HepG2 (cell line): Measurements from ENCODE around the gene BICDL2. TPM values are rescaled to one million over a fixed set of nuclear protein-coding genes. Genes with fewer than 3 reads are reported as not detected.

Source experiments
- CAMTA2 ChIP-seq: sonication (generic); formaldehyde crosslinking; IDR thresholded peaks from 2 replicates; pipeline ENCODE4 v1.4.0; 2020; ENCODE audit warnings: mild to moderate bottlenecking, missing genetic modification reagents, borderline replicate concordance
- CBFB ChIP-seq: sonication (generic); formaldehyde crosslinking; IDR thresholded peaks from 2 replicates; pipeline ENCODE4 v1.4.0; 2020; ENCODE audit warnings: missing genetic modification reagents
- DNMT3B ChIP-seq: conservative IDR thresholded peaks from 2 replicates; pipeline ENCODE4 v1.6.1; 2016; ENCODE audit warnings: missing biosample characterization, control low read depth
- EZH2 ChIP-seq: conservative IDR thresholded peaks from 2 replicates; pipeline ENCODE4 v1.6.1; 2012; ENCODE audit warnings: mild to moderate bottlenecking, low read depth, low read length, moderate library complexity
- FOSL1 ChIP-seq: sonication (generic); formaldehyde crosslinking; IDR thresholded peaks from 2 replicates; pipeline ENCODE4 v1.9.0; 2021; ENCODE audit warnings: missing genetic modification reagents, borderline replicate concordance
- HOXA5 ChIP-seq: sonication (generic); formaldehyde crosslinking; IDR thresholded peaks from 2 replicates; pipeline ENCODE4 v1.4.0; 2020; ENCODE audit warnings: missing genetic modification reagents
- PRMT3 ChIP-seq: sonication (generic); formaldehyde crosslinking; IDR thresholded peaks from 2 replicates; pipeline ENCODE4 v1.8.1; 2022; ENCODE audit warnings: low read depth, mild to moderate bottlenecking, moderate library complexity, missing genetic modification reagents, borderline replicate concordance
- SALL2 ChIP-seq: sonication (generic); formaldehyde crosslinking; IDR thresholded peaks from 2 replicates; pipeline ENCODE4 v1.8.1; 2023; ENCODE audit warnings: mild to moderate bottlenecking, missing genetic modification reagents, inconsistent platforms
- SATB2 ChIP-seq: sonication (generic); formaldehyde crosslinking; IDR thresholded peaks from 2 replicates; pipeline ENCODE4 v1.5.0; 2020; ENCODE audit warnings: missing genetic modification reagents
- ZBTB38 ChIP-seq: sonication (generic); formaldehyde crosslinking; IDR thresholded peaks from 2 replicates; pipeline ENCODE4 v1.5.1; 2020; ENCODE audit warnings: mild to moderate bottlenecking, missing genetic modification reagents
- ZNF556 ChIP-seq: sonication (generic); formaldehyde crosslinking; IDR thresholded peaks from 2 replicates; pipeline ENCODE4 v1.4.0; 2020; ENCODE audit warnings: mild to moderate bottlenecking, missing genetic modification reagents, borderline replicate concordance
- ZNF879 ChIP-seq: sonication (generic); formaldehyde crosslinking; IDR thresholded peaks from 2 replicates; pipeline ENCODE4 v1.8.1; 2023; ENCODE audit warnings: missing genetic modification reagents
- polyA plus RNA-seq, 8 experiments: library from polyadenylated mRNA; depleted of rRNA in 3 of 8; stranded (reverse) in 7 of 8; unstranded in 1 of 8; fragments of >200 nt; fragmentation: Illumina TruSeq in 4 of 8; extraction: Trizol in 4 of 8; gene quantifications; 2 replicates each; pipeline versions ENCODE4 v1.2.1 to v1.2.3, GENCODE V29; 2011 to 2016; ENCODE audit warnings: low read depth in 4 of 8, missing spikeins in 1 of 8, mixed read lengths in 1 of 8; ENCODE audit not compliant: insufficient read depth in 1 of 8
- total RNA-seq, 5 experiments: library from RNA; depleted of rRNA; stranded (reverse); fragments of >200 nt; fragmentation: Illumina TruSeq; extraction: Trizol; gene quantifications; 2 replicates each; pipeline ENCODE4 v1.2.3, GENCODE V29; 2016; ENCODE audit warnings: low read depth in 1 of 5
- TF ChIP-seq, protein P1 (sequence below): sonication (generic); formaldehyde crosslinking; IDR thresholded peaks from 2 replicates; pipeline ENCODE4 v1.5.1; 2020; ENCODE audit warnings: missing genetic modification reagents, mild to moderate bottlenecking, borderline replicate concordance
- TF ChIP-seq, protein P2 (sequence below): fragments of 450-650 bp; IDR thresholded peaks from 2 replicates; pipeline ENCODE4 v1.6.1; 2017
- TF ChIP-seq, protein P3 (sequence below): sonication (generic); formaldehyde crosslinking; IDR thresholded peaks from 2 replicates; pipeline ENCODE4 v1.4.0; 2020; ENCODE audit warnings: missing genetic modification reagents
- TF ChIP-seq, protein P4 (sequence below): IDR thresholded peaks from 2 replicates; pipeline ENCODE4 v1.6.1; 2016; ENCODE audit warnings: low read depth
- TF ChIP-seq, protein P5 (sequence below): sonication (generic); formaldehyde crosslinking; IDR thresholded peaks from 2 replicates; pipeline ENCODE4 v1.5.1; 2020; ENCODE audit warnings: mild to moderate bottlenecking, missing genetic modification reagents, borderline replicate concordance
- TF ChIP-seq, protein P6 (sequence below), 2 experiments: sonication (generic) in 1 of 2; formaldehyde crosslinking in 1 of 2; IDR thresholded peaks; 2 replicates each; pipeline versions ENCODE4 v1.5.1 to v1.6.1; 2011 to 2020; ENCODE audit warnings: borderline replicate concordance in 1 of 2, low read depth in 1 of 2, low read length in 1 of 2, mild to moderate bottlenecking in 1 of 2, missing genetic modification reagents in 1 of 2, moderate library complexity in 1 of 2

BICDL2 gene
- total and polyA plus RNA-seq, 2 of the 13 experiments (the other 11 are each of a cell fraction or from before 2014, with no cell fraction given): 0.12 TPM; not detected in 1

DNA sequence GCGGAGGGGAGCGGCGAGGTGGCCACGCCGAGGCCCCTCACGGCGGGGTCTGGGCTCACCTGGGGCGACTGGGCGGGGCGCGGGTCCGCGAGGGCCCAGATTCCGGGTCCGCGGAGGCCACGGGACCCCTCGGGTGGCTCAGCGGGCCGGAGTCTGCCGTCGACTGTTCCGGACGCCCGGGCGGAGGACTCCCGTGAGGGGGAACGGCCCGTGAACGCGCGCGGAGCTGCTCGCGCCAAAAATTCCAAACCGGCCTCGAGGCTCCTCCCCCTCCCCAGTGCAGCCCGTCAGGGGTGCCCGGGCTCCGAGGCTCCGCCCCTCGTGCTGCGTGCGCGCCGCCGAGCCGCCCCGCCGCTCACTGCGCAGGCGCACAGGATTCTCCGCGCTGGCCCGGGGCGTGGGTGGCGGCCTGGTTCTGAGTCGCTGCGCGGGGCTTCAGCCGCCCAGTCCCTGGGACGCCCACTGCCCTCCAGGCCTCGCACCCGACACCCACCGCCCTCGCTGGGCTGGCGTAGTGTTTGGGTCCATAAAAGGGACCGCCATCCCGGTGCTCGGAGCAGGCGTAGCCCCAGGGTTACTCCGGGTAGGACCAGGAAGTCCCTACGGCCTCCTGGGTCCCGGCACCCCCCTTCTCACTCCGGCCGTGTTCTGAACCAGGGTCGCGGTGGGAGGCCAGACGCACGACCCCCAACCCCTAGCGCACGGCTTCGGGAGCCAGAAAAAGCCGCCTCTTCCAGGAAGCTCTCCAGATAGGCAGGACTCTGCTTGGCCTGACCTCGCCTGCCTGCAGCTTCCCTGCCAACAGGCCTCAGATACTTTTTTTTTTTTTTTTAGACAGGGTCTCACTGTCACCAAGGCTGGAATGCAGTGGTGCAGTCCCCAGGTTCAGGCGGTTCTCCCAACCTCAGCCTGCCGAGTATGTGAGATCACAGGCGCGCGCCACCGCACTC, 56.2 kb downstream of the BICDL2 start, which contains the start of gene PKMYT1 (continued):
- TF ChIP-seq, protein P1, sequence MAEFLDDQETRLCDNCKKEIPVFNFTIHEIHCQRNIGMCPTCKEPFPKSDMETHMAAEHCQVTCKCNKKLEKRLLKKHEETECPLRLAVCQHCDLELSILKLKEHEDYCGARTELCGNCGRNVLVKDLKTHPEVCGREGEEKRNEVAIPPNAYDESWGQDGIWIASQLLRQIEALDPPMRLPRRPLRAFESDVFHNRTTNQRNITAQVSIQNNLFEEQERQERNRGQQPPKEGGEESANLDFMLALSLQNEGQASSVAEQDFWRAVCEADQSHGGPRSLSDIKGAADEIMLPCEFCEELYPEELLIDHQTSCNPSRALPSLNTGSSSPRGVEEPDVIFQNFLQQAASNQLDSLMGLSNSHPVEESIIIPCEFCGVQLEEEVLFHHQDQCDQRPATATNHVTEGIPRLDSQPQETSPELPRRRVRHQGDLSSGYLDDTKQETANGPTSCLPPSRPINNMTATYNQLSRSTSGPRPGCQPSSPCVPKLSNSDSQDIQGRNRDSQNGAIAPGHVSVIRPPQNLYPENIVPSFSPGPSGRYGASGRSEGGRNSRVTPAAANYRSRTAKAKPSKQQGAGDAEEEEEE (CRISPR knock-in tag): no peak
- TF ChIP-seq EZH2 (no peak), ZBTB38 (CRISPR knock-in tag) (peak; percentile 55; the same call in 1 of the 2 replicates), SALL2 (CRISPR knock-in tag) (no peak), HOXA5 (CRISPR knock-in tag) (peak; percentile 74), FOSL1 (no peak), PRMT3 (no peak), ZNF879 (no peak), CAMTA2 (CRISPR knock-in tag) (no peak), CBFB (CRISPR knock-in tag) (no peak), DNMT3B (no peak), SATB2 (CRISPR knock-in tag) (no peak), ZNF556 (CRISPR knock-in tag) (no peak)
- TF ChIP-seq, protein P2, sequence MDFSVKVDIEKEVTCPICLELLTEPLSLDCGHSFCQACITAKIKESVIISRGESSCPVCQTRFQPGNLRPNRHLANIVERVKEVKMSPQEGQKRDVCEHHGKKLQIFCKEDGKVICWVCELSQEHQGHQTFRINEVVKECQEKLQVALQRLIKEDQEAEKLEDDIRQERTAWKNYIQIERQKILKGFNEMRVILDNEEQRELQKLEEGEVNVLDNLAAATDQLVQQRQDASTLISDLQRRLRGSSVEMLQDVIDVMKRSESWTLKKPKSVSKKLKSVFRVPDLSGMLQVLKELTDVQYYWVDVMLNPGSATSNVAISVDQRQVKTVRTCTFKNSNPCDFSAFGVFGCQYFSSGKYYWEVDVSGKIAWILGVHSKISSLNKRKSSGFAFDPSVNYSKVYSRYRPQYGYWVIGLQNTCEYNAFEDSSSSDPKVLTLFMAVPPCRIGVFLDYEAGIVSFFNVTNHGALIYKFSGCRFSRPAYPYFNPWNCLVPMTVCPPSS: no peak
- TF ChIP-seq, protein P3, sequence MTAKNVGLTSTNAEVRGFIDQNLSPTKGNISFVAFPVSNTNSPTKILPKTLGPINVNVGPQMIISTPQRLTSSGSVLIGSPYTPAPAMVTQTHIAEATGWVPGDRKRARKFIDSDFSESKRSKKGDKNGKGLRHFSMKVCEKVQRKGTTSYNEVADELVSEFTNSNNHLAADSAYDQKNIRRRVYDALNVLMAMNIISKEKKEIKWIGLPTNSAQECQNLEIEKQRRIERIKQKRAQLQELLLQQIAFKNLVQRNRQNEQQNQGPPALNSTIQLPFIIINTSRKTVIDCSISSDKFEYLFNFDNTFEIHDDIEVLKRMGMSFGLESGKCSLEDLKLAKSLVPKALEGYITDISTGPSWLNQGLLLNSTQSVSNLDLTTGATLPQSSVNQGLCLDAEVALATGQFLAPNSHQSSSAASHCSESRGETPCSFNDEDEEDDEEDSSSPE (CRISPR knock-in tag): peak; percentile 93
- TF ChIP-seq, protein P4, sequence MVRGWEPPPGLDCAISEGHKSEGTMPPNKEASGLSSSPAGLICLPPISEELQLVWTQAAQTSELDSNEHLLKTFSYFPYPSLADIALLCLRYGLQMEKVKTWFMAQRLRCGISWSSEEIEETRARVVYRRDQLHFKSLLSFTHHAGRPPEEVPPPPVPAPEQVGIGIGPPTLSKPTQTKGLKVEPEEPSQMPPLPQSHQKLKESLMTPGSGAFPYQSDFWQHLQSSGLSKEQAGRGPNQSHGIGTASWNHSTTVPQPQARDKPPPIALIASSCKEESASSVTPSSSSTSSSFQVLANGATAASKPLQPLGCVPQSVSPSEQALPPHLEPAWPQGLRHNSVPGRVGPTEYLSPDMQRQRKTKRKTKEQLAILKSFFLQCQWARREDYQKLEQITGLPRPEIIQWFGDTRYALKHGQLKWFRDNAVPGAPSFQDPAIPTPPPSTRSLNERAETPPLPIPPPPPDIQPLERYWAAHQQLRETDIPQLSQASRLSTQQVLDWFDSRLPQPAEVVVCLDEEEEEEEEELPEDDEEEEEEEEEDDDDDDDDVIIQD: no peak
- TF ChIP-seq, protein P5, sequence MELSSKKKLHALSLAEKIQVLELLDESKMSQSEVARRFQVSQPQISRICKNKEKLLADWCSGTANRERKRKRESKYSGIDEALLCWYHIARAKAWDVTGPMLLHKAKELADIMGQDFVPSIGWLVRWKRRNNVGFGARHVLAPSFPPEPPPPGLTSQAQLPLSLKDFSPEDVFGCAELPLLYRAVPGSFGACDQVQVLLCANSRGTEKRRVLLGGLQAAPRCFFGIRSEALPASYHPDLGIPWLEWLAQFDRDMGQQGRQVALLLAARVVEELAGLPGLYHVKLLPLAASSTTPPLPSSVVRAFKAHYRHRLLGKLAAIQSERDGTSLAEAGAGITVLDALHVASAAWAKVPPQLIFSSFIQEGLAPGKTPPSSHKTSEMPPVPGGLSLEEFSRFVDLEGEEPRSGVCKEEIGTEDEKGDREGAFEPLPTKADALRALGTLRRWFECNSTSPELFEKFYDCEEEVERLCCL: no peak
- TF ChIP-seq, protein P6, sequence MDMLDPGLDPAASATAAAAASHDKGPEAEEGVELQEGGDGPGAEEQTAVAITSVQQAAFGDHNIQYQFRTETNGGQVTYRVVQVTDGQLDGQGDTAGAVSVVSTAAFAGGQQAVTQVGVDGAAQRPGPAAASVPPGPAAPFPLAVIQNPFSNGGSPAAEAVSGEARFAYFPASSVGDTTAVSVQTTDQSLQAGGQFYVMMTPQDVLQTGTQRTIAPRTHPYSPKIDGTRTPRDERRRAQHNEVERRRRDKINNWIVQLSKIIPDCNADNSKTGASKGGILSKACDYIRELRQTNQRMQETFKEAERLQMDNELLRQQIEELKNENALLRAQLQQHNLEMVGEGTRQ (IDR thresholded peaks at IDR 0.05; ENCODE audit: low read depth, low read length): no peak
- TF ChIP-seq, protein P6 (CRISPR knock-in tag; IDR thresholded peaks at IDR 0.05; ENCODE audit: borderline replicate concordance): no peak
